Measurements from ENCODE around the gene FLNB. TPM values are rescaled to one million over a fixed set of nuclear protein-coding genes. Genes with fewer than 3 reads are reported as not detected.

The FLNB gene
- total RNA-seq, 1 experiment from 2014 or later, result 580 TPM

- Mint-ChIP-seq H3K9me3 (ENCODE audit: unreplicated experiment) (no peaks in the 10 kb centered on the region), H3K27me3 (ENCODE audit: insufficient read depth, unreplicated experiment) (no peaks in the 10 kb centered on the region), H3K4me1 (ENCODE audit: insufficient read depth, unreplicated experiment) (peaks cover 36% of the 10 kb centered on the region), H3K27ac (ENCODE audit: low read depth, unreplicated experiment) (no peak overlapping the region), H3K36me3 (ENCODE audit: insufficient read depth, unreplicated experiment) (peaks cover 7% of the 10 kb centered on the region), H3K4me3 (ENCODE audit: unreplicated experiment) (no peak overlapping the region)
- no peak for DNase-seq (ENCODE audit: unreplicated experiment)
- POLR2A ChIA-PET, result interaction anchor here (0.6 kb wide), 1 partner anchor 10 kb away, joined by 3 read pairs; no protein-coding TSS in a partner anchor
- CTCF ChIA-PET, result no interaction called here
- TF ChIP-seq, protein P1, sequence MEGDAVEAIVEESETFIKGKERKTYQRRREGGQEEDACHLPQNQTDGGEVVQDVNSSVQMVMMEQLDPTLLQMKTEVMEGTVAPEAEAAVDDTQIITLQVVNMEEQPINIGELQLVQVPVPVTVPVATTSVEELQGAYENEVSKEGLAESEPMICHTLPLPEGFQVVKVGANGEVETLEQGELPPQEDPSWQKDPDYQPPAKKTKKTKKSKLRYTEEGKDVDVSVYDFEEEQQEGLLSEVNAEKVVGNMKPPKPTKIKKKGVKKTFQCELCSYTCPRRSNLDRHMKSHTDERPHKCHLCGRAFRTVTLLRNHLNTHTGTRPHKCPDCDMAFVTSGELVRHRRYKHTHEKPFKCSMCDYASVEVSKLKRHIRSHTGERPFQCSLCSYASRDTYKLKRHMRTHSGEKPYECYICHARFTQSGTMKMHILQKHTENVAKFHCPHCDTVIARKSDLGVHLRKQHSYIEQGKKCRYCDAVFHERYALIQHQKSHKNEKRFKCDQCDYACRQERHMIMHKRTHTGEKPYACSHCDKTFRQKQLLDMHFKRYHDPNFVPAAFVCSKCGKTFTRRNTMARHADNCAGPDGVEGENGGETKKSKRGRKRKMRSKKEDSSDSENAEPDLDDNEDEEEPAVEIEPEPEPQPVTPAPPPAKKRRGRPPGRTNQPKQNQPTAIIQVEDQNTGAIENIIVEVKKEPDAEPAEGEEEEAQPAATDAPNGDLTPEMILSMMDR (IDR thresholded peaks at IDR 0.05; ENCODE audit: unreplicated experiment), result no peak
- no TSS peak for BruUV-seq (replicated peaks)
- intact Hi-C loops (cut with micrococcal nuclease), result no loop called here
Measured at GRCh38 chr3:57980416-57980815, 27.8 kb upstream of the FLNB start.

DNA sequence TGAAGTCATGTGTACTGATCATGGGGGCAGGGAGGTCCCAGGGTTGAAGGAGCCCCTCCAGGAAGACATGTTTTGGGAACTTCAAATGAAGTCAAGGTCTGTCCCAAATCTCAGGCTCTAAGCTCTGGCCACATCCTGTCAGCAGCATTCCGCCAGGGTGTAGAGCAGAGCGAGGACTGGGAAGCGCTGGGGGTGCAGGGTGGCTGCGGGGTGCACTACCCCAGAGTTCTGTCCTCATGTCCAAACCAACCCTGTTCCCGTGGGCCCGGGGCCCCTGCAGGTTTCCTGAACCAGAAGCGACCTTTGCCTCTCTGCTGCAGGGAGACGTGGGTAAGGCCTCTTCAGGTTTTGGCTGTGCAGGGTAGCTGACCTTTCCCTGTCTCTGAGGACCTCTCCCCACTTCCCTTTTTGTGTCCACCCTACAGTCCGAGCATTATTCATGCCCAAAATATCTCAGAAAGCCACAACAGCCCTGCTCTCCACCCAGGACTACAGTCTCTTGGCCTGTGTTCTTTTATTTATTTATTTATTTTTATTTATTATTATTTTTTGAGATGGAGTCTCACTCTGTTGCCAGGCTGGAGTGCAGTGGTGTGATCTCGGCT, 26.6 kb upstream of the FLNB start:
- intact Hi-C loops (cut with micrococcal nuclease), result no loop called here
- no peak for DNase-seq (ENCODE audit: unreplicated experiment)
- no peaks in the 10 kb centered on the region for H3K9me3 Mint-ChIP-seq (ENCODE audit: unreplicated experiment)
- H3K27me3 Mint-ChIP-seq (ENCODE audit: insufficient read depth, unreplicated experiment), result no peaks in the 10 kb centered on the region
- ChIA-PET POLR2A (interaction anchor here (0.6 kb wide), 1 partner anchor 45 kb away, joined by 4 read pairs; no protein-coding TSS in a partner anchor), CTCF (interaction anchor here (1.0 to 1.3 kb wide), 2 partner anchors 15 to 26 kb away, joined by 3 to 4 read pairs; partner anchors contain the start of gene FLNB)
- H3K4me3 Mint-ChIP-seq (ENCODE audit: unreplicated experiment), result no peak overlapping the region
- H3K27ac Mint-ChIP-seq (ENCODE audit: low read depth, unreplicated experiment), result no peak overlapping the region
- no TSS peak for BruUV-seq (replicated peaks)
- peaks cover 36% of the 10 kb centered on the region for H3K4me1 Mint-ChIP-seq (ENCODE audit: insufficient read depth, unreplicated experiment)
- TF ChIP-seq, protein P1 (IDR thresholded peaks at IDR 0.05; ENCODE audit: unreplicated experiment), result no peak
- peaks cover 7% of the 10 kb centered on the region for H3K36me3 Mint-ChIP-seq (ENCODE audit: insufficient read depth, unreplicated experiment)

DNA sequence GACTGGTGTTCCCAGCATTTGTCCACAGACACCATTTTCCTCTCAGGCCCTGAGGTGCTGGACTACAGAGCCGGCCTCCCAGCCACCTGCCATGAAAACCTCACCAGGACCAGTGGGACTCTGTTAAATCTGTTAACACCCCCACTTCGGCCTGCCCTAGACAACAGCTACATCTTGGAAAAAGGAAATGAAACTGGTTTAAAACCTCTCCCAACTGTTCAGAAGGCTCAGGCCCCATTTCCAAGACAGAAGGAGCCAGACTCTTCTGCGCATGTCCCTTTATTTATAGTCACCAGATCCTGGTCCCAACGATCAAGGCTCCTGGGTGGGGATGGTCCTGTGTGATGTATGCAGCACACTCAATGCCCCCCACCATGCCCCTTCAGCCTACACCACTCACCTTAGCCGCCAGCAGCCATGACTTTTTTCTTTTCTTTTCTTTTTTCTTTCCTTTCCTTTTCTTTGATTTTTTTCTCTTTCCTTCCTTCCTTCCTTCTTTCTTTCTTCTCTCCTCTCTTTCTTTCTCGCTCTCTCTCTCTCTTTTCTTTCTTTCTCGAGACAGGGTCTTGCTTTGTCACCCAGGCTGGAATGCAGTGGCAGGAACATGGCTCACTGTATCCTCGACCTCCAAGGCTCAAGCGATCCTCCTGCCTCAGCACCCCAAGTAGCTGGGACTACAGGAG, 25.5 kb upstream of the FLNB start:
- peak overlapping the region; percentile 59 for H3K27ac Mint-ChIP-seq (ENCODE audit: low read depth, unreplicated experiment)
- TF ChIP-seq, protein P1 (IDR thresholded peaks at IDR 0.05; ENCODE audit: unreplicated experiment), result no peak
- POLR2A ChIA-PET, result interaction anchor here (0.7 to 4.2 kb wide), 4 partner anchors 8 to 289 kb away, joined by 3 to 20 read pairs (median 6); no protein-coding TSS in a partner anchor
- no peaks in the 10 kb centered on the region for H3K9me3 Mint-ChIP-seq (ENCODE audit: unreplicated experiment)
- CTCF ChIA-PET, result interaction anchor here (0.5 to 1.3 kb wide), 6 partner anchors 11 to 99 kb away, joined by 3 to 4 read pairs (median 4); partner anchors contain the start of gene FLNB
- peaks cover 35% of the 10 kb centered on the region for H3K4me1 Mint-ChIP-seq (ENCODE audit: insufficient read depth, unreplicated experiment)
- H3K27me3 Mint-ChIP-seq (ENCODE audit: insufficient read depth, unreplicated experiment), result no peaks in the 10 kb centered on the region
- DNase-seq (ENCODE audit: unreplicated experiment), result no peak
- BruUV-seq (replicated peaks), result no TSS peak
- H3K4me3 Mint-ChIP-seq (ENCODE audit: unreplicated experiment), result no peak overlapping the region
- intact Hi-C loops (cut with micrococcal nuclease), result loop anchor here (1.0 kb wide), 1 partner anchor 7 kb away; no protein-coding TSS in a partner anchor
- H3K36me3 Mint-ChIP-seq (ENCODE audit: insufficient read depth, unreplicated experiment), result peaks cover 7% of the 10 kb centered on the region
